Neuron (in vitro differentiated cells): ENCODE results near the gene TFB1M.

Source experiments
- H2AFZ ChIP-seq: one replicate; pipeline ENCODE4 v1.6.1; 2013; ENCODE audit warnings: low read depth, mild to moderate bottlenecking, inconsistent platforms, low read length, moderate library complexity
- H3K27me3 ChIP-seq: one replicate; pipeline ENCODE4 v1.6.1; 2013; ENCODE audit warnings: low read length; ENCODE audit not compliant: insufficient read depth
- H3K36me3 ChIP-seq: one replicate; pipeline ENCODE4 v1.6.1; 2013; ENCODE audit warnings: low read length; ENCODE audit not compliant: insufficient read depth
- H3K4me1 ChIP-seq: one replicate; pipeline ENCODE4 v1.6.1; 2013; ENCODE audit warnings: low read length; ENCODE audit not compliant: insufficient read depth
- H3K4me3 ChIP-seq: 2 replicates; pipeline ENCODE4 v1.5.1; 2013; ENCODE audit warnings: mild to moderate bottlenecking, low read length, moderate library complexity
- H3K9me3 ChIP-seq: one replicate; pipeline ENCODE4 v1.6.1; 2013; ENCODE audit warnings: low read length

Gene TFB1M

GRCh38 chr6:155248008-155249001, 66.0 kb downstream of the TFB1M start:
- Histone ChIP-seq H3K4me3 (no peak overlapping the region), H3K9me3 (no peaks in the 10 kb centered on the region), H3K36me3 (peaks cover 78% of the 10 kb centered on the region), H3K27me3 (no peaks in the 10 kb centered on the region), H3K4me1 (no peaks in the 10 kb centered on the region), H2AFZ (no peak overlapping the region)

GRCh38 chr6:155247618-155248007, 66.7 kb downstream of the TFB1M start:
- Histone ChIP-seq H3K9me3 (no peaks in the 10 kb centered on the region), H3K27me3 (no peaks in the 10 kb centered on the region), H3K36me3 (peaks cover 71% of the 10 kb centered on the region), H3K4me3 (no peak overlapping the region), H3K4me1 (no peaks in the 10 kb centered on the region), H2AFZ (no peak overlapping the region)

GRCh38 chr6:155246825-155247224, 67.5 kb downstream of the TFB1M start:
- no peaks in the 10 kb centered on the region for H3K27me3 ChIP-seq
- no peaks in the 10 kb centered on the region for H3K4me1 ChIP-seq
- no peak overlapping the region for H3K4me3 ChIP-seq
- peaks cover 65% of the 10 kb centered on the region for H3K36me3 ChIP-seq
- H2AFZ ChIP-seq: no peak overlapping the region
- no peaks in the 10 kb centered on the region for H3K9me3 ChIP-seq

- Histone ChIP-seq H3K27me3 (no peaks in the 10 kb centered on the region), H3K4me1 (no peaks in the 10 kb centered on the region), H3K36me3 (peaks cover 61% of the 10 kb centered on the region), H3K4me3 (no peak overlapping the region), H2AFZ (no peak overlapping the region), H3K9me3 (no peaks in the 10 kb centered on the region)
Observed at GRCh38 chr6:155245831-155246230, 68.5 kb downstream of the TFB1M start.

- no peaks in the 10 kb centered on the region for H3K4me1 ChIP-seq
- peaks cover 59% of the 10 kb centered on the region for H3K36me3 ChIP-seq
- no peaks in the 10 kb centered on the region for H3K9me3 ChIP-seq
- no peak overlapping the region for H3K4me3 ChIP-seq
- H2AFZ ChIP-seq: no peak overlapping the region
- H3K27me3 ChIP-seq: no peaks in the 10 kb centered on the region
Observed at GRCh38 chr6:155245193-155245592, 69.1 kb downstream of the TFB1M start.

- Histone ChIP-seq H2AFZ (no peak overlapping the region), H3K36me3 (peaks cover 58% of the 10 kb centered on the region), H3K4me1 (no peaks in the 10 kb centered on the region), H3K4me3 (no peak overlapping the region), H3K9me3 (no peaks in the 10 kb centered on the region), H3K27me3 (no peaks in the 10 kb centered on the region)
Observed at GRCh38 chr6:155244434-155244833, 69.8 kb downstream of the TFB1M start.

- Histone ChIP-seq H3K9me3 (peaks cover 8% of the 10 kb centered on the region), H3K27me3 (no peaks in the 10 kb centered on the region), H3K4me3 (no peak overlapping the region), H2AFZ (no peak overlapping the region), H3K36me3 (peaks cover 47% of the 10 kb centered on the region), H3K4me1 (no peaks in the 10 kb centered on the region)
Observed at GRCh38 chr6:155241966-155242365, 72.3 kb downstream of the TFB1M start.

GRCh38 chr6:155240905-155241600, 73.2 kb downstream of the TFB1M start:
- Histone ChIP-seq H3K9me3 (peaks cover 10% of the 10 kb centered on the region), H3K27me3 (no peaks in the 10 kb centered on the region), H2AFZ (no peak overlapping the region), H3K4me3 (no peak overlapping the region), H3K4me1 (no peaks in the 10 kb centered on the region), H3K36me3 (peaks cover 40% of the 10 kb centered on the region)

GRCh38 chr6:155237613-155238012, 76.7 kb downstream of the TFB1M start:
- H2AFZ ChIP-seq: no peak overlapping the region
- H3K9me3 ChIP-seq: peaks cover 14% of the 10 kb centered on the region
- no peaks in the 10 kb centered on the region for H3K27me3 ChIP-seq
- H3K4me3 ChIP-seq: no peak overlapping the region
- peaks cover 22% of the 10 kb centered on the region for H3K36me3 ChIP-seq
- no peaks in the 10 kb centered on the region for H3K4me1 ChIP-seq

- Histone ChIP-seq H3K36me3 (peaks cover 13% of the 10 kb centered on the region), H3K4me1 (no peaks in the 10 kb centered on the region), H3K4me3 (no peak overlapping the region), H2AFZ (no peak overlapping the region), H3K27me3 (no peaks in the 10 kb centered on the region), H3K9me3 (peaks cover 17% of the 10 kb centered on the region)
Observed at GRCh38 chr6:155235087-155235486, 79.2 kb downstream of the TFB1M start.

- H3K4me1 ChIP-seq: no peaks in the 10 kb centered on the region
- H3K4me3 ChIP-seq: no peak overlapping the region
- H3K36me3 ChIP-seq: peaks cover 9% of the 10 kb centered on the region
- H3K27me3 ChIP-seq: no peaks in the 10 kb centered on the region
- peaks cover 20% of the 10 kb centered on the region for H3K9me3 ChIP-seq
- no peak overlapping the region for H2AFZ ChIP-seq
Observed at GRCh38 chr6:155234687-155235086, 79.6 kb downstream of the TFB1M start.

- H3K36me3 ChIP-seq: peaks cover 7% of the 10 kb centered on the region
- H3K4me3 ChIP-seq: no peak overlapping the region
- no peaks in the 10 kb centered on the region for H3K4me1 ChIP-seq
- no peaks in the 10 kb centered on the region for H3K27me3 ChIP-seq
- H3K9me3 ChIP-seq: peaks cover 20% of the 10 kb centered on the region
- no peak overlapping the region for H2AFZ ChIP-seq
Observed at GRCh38 chr6:155234167-155234566, 80.1 kb downstream of the TFB1M start.

GRCh38 chr6:155232848-155233247, 81.4 kb downstream of the TFB1M start:
- H3K27me3 ChIP-seq: no peaks in the 10 kb centered on the region
- no peak overlapping the region for H3K4me3 ChIP-seq
- no peaks in the 10 kb centered on the region for H3K4me1 ChIP-seq
- peaks cover 20% of the 10 kb centered on the region for H3K9me3 ChIP-seq
- H3K36me3 ChIP-seq: peaks cover 5% of the 10 kb centered on the region
- no peak overlapping the region for H2AFZ ChIP-seq
